Suprapubic skin (tissue), 4 donors: ENCODE data around the gene SLC25A36.

ENCODE experiments used
- EP300 ChIP-seq: sonication (generic); formaldehyde crosslinking; IDR thresholded peaks from one replicate; pipeline ENCODE4 v1.6.1; 2017; ENCODE audit warnings: antibody characterized with exemption
- POLR2A ChIP-seq, 2 donors: fragments of 450-650 bp; IDR thresholded peaks; one replicate each; pipeline ENCODE4 v1.6.1; 2017; ENCODE audit warnings: antibody characterized with exemption in 2 of 2, mild to moderate bottlenecking in 2 of 2, moderate library complexity in 2 of 2
- POLR2AphosphoS5 ChIP-seq, 3 donors: sonication (generic); formaldehyde crosslinking; IDR thresholded peaks; one replicate each; pipeline ENCODE4 v1.6.1; 2017; ENCODE audit warnings: antibody characterized with exemption in 3 of 3
- TF ChIP-seq, protein P1 (sequence below), 2 donors: fragments of 200-600 bp in 1 of 2; fragments of 450-650 bp in 1 of 2; sonication (generic) in 1 of 2; IDR thresholded peaks; one replicate each; pipeline ENCODE4 v1.5.1; 2016 to 2019; ENCODE audit warnings: antibody characterized with exemption in 2 of 2, mild to moderate bottlenecking in 1 of 2, moderate library complexity in 1 of 2

DNA sequence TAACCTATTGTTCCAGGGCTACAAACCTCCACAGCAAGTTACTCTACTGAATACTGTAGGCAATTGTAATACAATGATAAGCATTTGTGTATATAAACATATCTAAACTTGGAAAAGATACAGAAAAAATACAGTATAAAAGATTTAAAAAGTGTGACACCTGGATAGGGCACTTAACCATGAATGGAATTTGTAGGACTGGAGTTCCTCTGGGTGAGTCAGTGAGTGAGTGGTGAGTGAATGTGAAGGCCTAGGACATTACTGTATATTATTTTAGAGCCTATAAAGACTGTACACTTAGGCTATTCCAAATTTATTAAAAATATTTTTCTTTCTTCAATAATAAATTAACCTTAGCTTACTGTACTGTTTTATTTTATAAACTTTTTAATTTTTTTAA is 38.4 kb upstream of the SLC25A36 start:
- TF ChIP-seq POLR2A (IDR thresholded peaks at IDR 0.05) (no peak), POLR2AphosphoS5 (IDR thresholded peaks at IDR 0.05) (no peak), EP300 (no peak)
- TF ChIP-seq, protein P1, sequence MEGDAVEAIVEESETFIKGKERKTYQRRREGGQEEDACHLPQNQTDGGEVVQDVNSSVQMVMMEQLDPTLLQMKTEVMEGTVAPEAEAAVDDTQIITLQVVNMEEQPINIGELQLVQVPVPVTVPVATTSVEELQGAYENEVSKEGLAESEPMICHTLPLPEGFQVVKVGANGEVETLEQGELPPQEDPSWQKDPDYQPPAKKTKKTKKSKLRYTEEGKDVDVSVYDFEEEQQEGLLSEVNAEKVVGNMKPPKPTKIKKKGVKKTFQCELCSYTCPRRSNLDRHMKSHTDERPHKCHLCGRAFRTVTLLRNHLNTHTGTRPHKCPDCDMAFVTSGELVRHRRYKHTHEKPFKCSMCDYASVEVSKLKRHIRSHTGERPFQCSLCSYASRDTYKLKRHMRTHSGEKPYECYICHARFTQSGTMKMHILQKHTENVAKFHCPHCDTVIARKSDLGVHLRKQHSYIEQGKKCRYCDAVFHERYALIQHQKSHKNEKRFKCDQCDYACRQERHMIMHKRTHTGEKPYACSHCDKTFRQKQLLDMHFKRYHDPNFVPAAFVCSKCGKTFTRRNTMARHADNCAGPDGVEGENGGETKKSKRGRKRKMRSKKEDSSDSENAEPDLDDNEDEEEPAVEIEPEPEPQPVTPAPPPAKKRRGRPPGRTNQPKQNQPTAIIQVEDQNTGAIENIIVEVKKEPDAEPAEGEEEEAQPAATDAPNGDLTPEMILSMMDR (IDR thresholded peaks at IDR 0.05) = no peak
